Astrocyte (in vitro differentiated cells and primary cell): Measurements from ENCODE around the gene FAM200C.

Experiments used
- CTCF ChIP-seq: IDR thresholded peaks from 2 replicates; pipeline ENCODE4 v1.5.1; 2011; ENCODE audit warnings: low read depth, mild to moderate bottlenecking, inconsistent platforms, low read length, moderate library complexity; ENCODE audit not compliant: insufficient read depth
- EZH2 ChIP-seq: IDR thresholded peaks from 2 replicates; pipeline ENCODE4 v1.6.1; 2012; ENCODE audit warnings: mild to moderate bottlenecking, low read length, inconsistent platforms; ENCODE audit not compliant: insufficient read depth

GRCh38 chr5:160370713-160371034 is 29.2 kb downstream of the FAM200C start:
- TF ChIP-seq CTCF (no peak), EZH2 (no peak)
